Keratinocyte (primary cell): ENCODE data around the gene CNTNAP5. TPM values are rescaled to one million over a fixed set of nuclear protein-coding genes. Genes with fewer than 3 reads are reported as not detected.

Experiments used
- DNase-seq: peaks from one replicate; pipeline ENCODE4 v3.0.0-alpha.2; 2011; ENCODE audit warnings: low read depth, missing footprints, low spot score
- FAIRE-seq: peaks from 2 replicates; lab custom pipeline; 2011; peaks lifted over from hg19 to GRCh38; lab: Jason Lieb, UNC
- H2AFZ ChIP-seq: 2 replicates; pipeline ENCODE4 v1.6.0; 2012; ENCODE audit warnings: low read length, control low read depth, inconsistent platforms; ENCODE audit not compliant: control insufficient read depth
- H3K27ac ChIP-seq: 2 replicates; pipeline ENCODE4 v1.5.1; 2011; ENCODE audit warnings: low read length; ENCODE audit not compliant: control insufficient read depth, insufficient read depth
- H3K27me3 ChIP-seq: 3 replicates; pipeline ENCODE4 v1.6.0; 2011; ENCODE audit warnings: low read length; ENCODE audit not compliant: control insufficient read depth, insufficient read depth; ENCODE audit errors: extremely low read depth
- H3K36me3 ChIP-seq, 2 experiments: 2 replicates in 1 of 2; 3 replicates in 1 of 2; pipeline ENCODE4 v1.5.1; 2011; ENCODE audit warnings: low read length in 2 of 2, mild to moderate bottlenecking in 1 of 2; ENCODE audit not compliant: control insufficient read depth in 2 of 2, insufficient read depth in 2 of 2; ENCODE audit errors: extremely low read depth in 1 of 2
- H3K4me1 ChIP-seq: 3 replicates; pipeline ENCODE4 v1.5.1; 2011; ENCODE audit warnings: low read length; ENCODE audit not compliant: control insufficient read depth, insufficient read depth; ENCODE audit errors: extremely low read depth
- H3K4me2 ChIP-seq: 3 replicates; pipeline ENCODE4 v1.6.0; 2011; ENCODE audit warnings: low read depth, low read length; ENCODE audit not compliant: control insufficient read depth, insufficient read depth; ENCODE audit errors: extremely low read depth
- H3K4me3 ChIP-seq, 3 experiments: fragments of 200-600 bp in 1 of 3; sonication (generic) in 1 of 3; 2 replicates in 2 of 3; 3 replicates in 1 of 3; pipeline ENCODE4 v1.5.1; 2011 to 2016; ENCODE audit warnings: low read length in 3 of 3, mild to moderate bottlenecking in 3 of 3, control low read depth in 2 of 3, inconsistent platforms in 1 of 3, low read depth in 1 of 3, mixed read lengths in 1 of 3, mixed run types in 1 of 3, moderate library complexity in 1 of 3; ENCODE audit not compliant: control insufficient read depth in 2 of 3, insufficient read depth in 2 of 3; ENCODE audit errors: extremely low read depth in 1 of 3
- H3K79me2 ChIP-seq: 2 replicates; pipeline ENCODE4 v1.6.0; 2012; ENCODE audit warnings: low read length; ENCODE audit not compliant: control insufficient read depth, insufficient read depth
- H3K9ac ChIP-seq: 3 replicates; pipeline ENCODE4 v1.6.0; 2011; ENCODE audit warnings: low read length; ENCODE audit not compliant: control insufficient read depth, insufficient read depth; ENCODE audit errors: extremely low read depth
- H3K9me1 ChIP-seq: 3 replicates; pipeline ENCODE4 v1.6.0; 2011; ENCODE audit warnings: low read length; ENCODE audit not compliant: control insufficient read depth, insufficient read depth; ENCODE audit errors: extremely low read depth
- H3K9me3 ChIP-seq: 2 replicates; pipeline ENCODE4 v1.5.1; 2012; ENCODE audit warnings: low read depth, low read length; ENCODE audit not compliant: control insufficient read depth
- H4K20me1 ChIP-seq: 3 replicates; pipeline ENCODE4 v1.6.0; 2011; ENCODE audit warnings: low read length; ENCODE audit not compliant: control insufficient read depth, insufficient read depth; ENCODE audit errors: extremely low read depth
- EZH2 ChIP-seq: IDR thresholded peaks from one replicate; pipeline ENCODE4 v1.6.1; 2012; ENCODE audit warnings: inconsistent platforms, mild to moderate bottlenecking, low read length, moderate library complexity
- dilution Hi-C: fragments of 300-500 bp; cut with MboI; formaldehyde crosslinking; loops from one replicate; pipeline ENCODE4 v1.7.0; 2020; ENCODE audit warnings: low sequenced_read_pairs; ENCODE audit not compliant: extremely low pct_ligation_motif_present
- polyA plus RNA-seq, 5 experiments: library from polyadenylated mRNA; depleted of rRNA in 3 of 5; stranded (reverse) in 3 of 5; stranded (forward) in 1 of 5; unstranded in 1 of 5; fragments of >200 nt; gene quantifications; 1 replicate in 1 of 5; 2 replicates in 3 of 5; 3 replicates in 1 of 5; pipeline versions ENCODE4 v1.2.1 to v1.2.3, GENCODE V29; 2011 to 2012; ENCODE audit warnings: missing spikeins in 2 of 5, low read depth in 1 of 5, low replicate concordance in 1 of 5
- TF ChIP-seq, protein P1 (sequence below), 3 experiments: IDR thresholded peaks in 1 of 3; conservative IDR thresholded peaks in 1 of 3; optimal IDR thresholded peaks in 1 of 3; 2 replicates in 2 of 3; 3 replicates in 1 of 3; pipeline versions ENCODE3 to v1.5.1; 2011; ENCODE audit warnings: low read length in 3 of 3, mild to moderate bottlenecking in 3 of 3, moderate library complexity in 2 of 3, control low read depth in 1 of 3, inconsistent platforms in 1 of 3; ENCODE audit not compliant: insufficient read depth in 2 of 3; ENCODE audit errors: extremely low read depth in 1 of 3

CNTNAP5 gene
- polyA plus RNA-seq, 1 donor (not counting 4 experiments of a cell fraction or from before 2014, with no cell fraction given), result not detected

DNA sequence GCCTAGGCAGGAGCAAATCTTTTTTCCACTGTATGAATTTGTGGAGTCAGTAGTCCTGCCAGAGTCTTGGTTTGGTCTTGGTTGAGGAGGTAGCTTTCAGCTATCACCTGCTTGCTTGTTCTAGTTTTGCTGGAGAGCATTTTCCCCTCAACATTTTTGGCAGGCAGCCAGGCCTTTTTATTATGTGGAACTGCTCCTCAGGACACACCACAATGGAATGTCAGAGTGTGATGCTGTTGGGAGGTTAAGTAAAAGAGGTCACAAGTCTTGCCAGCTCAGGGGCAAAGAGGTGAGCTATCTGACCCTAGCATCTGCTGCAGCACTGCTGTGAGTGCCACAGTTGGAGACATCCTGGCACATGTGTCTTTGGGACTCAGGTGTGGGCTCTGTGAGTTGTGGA lies 258.0 kb downstream of the CNTNAP5 start:
- dilution Hi-C loops, result no loop called here
- DNase-seq, result no peak

DNA sequence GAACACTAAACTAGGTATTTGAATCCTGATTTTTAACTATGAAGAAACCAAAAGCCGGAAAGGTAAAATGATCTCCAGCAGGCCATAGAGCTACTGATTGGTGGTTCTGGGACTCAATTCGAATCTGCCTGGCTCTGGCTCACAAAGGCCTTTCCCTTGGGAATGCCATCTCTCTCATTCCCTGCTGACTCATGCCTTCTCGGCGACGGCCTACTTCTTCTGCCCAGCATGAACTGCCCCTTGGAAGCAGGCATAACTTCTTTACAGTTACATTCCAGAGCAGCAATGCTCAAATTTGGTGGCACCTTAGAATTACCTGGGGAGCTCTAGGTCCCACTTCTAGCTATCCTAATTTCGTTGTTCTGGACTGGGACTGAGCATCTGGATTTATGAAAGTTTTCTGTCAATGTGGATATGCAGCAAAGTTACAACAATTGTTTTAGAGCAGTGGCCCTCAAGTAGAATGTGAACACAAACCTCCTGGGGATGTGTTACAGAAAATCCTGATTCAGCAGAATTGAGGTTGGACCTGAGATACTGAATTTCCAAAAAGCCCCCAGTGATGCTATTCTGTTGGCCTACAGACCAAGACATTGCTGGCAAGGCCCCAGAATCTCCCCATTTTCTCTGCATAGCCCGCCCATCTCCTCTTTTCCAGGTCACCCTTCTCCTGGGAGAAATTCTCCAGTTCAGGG lies 261.1 kb downstream of the CNTNAP5 start:
- TF ChIP-seq EZH2, result no peak
- TF ChIP-seq, protein P1, sequence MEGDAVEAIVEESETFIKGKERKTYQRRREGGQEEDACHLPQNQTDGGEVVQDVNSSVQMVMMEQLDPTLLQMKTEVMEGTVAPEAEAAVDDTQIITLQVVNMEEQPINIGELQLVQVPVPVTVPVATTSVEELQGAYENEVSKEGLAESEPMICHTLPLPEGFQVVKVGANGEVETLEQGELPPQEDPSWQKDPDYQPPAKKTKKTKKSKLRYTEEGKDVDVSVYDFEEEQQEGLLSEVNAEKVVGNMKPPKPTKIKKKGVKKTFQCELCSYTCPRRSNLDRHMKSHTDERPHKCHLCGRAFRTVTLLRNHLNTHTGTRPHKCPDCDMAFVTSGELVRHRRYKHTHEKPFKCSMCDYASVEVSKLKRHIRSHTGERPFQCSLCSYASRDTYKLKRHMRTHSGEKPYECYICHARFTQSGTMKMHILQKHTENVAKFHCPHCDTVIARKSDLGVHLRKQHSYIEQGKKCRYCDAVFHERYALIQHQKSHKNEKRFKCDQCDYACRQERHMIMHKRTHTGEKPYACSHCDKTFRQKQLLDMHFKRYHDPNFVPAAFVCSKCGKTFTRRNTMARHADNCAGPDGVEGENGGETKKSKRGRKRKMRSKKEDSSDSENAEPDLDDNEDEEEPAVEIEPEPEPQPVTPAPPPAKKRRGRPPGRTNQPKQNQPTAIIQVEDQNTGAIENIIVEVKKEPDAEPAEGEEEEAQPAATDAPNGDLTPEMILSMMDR (optimal IDR thresholded peaks at IDR 0.05 in 1 of 3, IDR thresholded peaks at IDR 0.05 in 1 of 3, conservative IDR thresholded peaks at IDR 0.05 in 1 of 3; ENCODE audit: extremely low read depth in 1 of 3, insufficient read depth in 2 of 3, low read length in 3 of 3), result no peak
- Histone ChIP-seq H3K79me2 (no peaks in the 10 kb centered on the region), H3K36me3 (no peaks in the 10 kb centered on the region), H3K4me3 (no peak overlapping the region), H3K4me2 (no peak overlapping the region), H3K4me1 (no peaks in the 10 kb centered on the region), H3K9me3 (no peaks in the 10 kb centered on the region), H3K27ac (no peak overlapping the region), H3K9me1 (no peaks in the 10 kb centered on the region), H3K9ac (no peak overlapping the region), H2AFZ (no peak overlapping the region), H3K27me3 (no peaks in the 10 kb centered on the region), H4K20me1 (no peaks in the 10 kb centered on the region)
- dilution Hi-C loops, result no loop called here
- DNase-seq (no peak), FAIRE-seq (no peak)

More for the DNA sequence above, 258.0 kb downstream of the CNTNAP5 start:
- no peaks in the 10 kb centered on the region for H3K9me1 ChIP-seq
- TF ChIP-seq, protein P1 (optimal IDR thresholded peaks at IDR 0.05 in 1 of 3, IDR thresholded peaks at IDR 0.05 in 1 of 3, conservative IDR thresholded peaks at IDR 0.05 in 1 of 3; ENCODE audit: extremely low read depth in 1 of 3, insufficient read depth in 2 of 3, low read length in 3 of 3), result no peak
- TF ChIP-seq EZH2, result no peak
- no peaks in the 10 kb centered on the region for H4K20me1 ChIP-seq
- no peaks in the 10 kb centered on the region for H3K4me1 ChIP-seq
- no peaks in the 10 kb centered on the region for H3K27me3 ChIP-seq
- H3K9me3 ChIP-seq, result no peaks in the 10 kb centered on the region
- H3K9ac ChIP-seq, result no peak overlapping the region
- no peak overlapping the region for H3K27ac ChIP-seq
- FAIRE-seq, result no peak
- H3K4me2 ChIP-seq, result no peak overlapping the region
- no peaks in the 10 kb centered on the region for H3K36me3 ChIP-seq
- no peak overlapping the region for H3K4me3 ChIP-seq
- H2AFZ ChIP-seq, result no peak overlapping the region
- H3K79me2 ChIP-seq, result no peaks in the 10 kb centered on the region
